HG03060 (cell line): ENCODE measurements around the gene CCDC144A.
"Not testable (repeated sequence)": the region's sequence is repeated elsewhere in the genome, so short reads cannot be mapped to it uniquely, and the experiment has no call there.

Source experiments
- ATAC-seq: cut with Tn5 transposase; IDR thresholded peaks from one replicate; pipeline ENCODE4 v1.9.1; 2021; ENCODE audit warnings: low read depth, moderate number of reproducible peaks; ENCODE audit not compliant: unreplicated experiment

The CCDC144A gene

DNA sequence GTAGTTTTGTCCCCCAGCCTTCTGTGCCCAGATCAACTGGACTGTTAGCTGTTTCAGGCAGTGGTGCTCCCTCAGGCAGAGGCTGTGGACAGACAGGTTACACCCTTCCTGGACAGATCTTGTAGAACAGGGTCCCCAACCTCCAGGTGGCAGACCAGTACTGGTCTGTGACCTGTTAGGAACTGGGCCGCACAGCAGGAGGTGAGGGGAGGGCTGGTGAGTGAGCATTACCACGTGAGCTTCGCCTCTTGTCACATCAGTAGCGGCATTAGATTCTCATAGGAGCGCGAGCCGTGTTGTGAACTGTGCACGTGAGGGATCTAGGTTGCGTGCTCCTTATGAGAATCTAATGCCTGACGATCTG lies 61.9 kb downstream of the CCDC144A start:
- ATAC-seq, result not testable (repeated sequence)

GRCh38 chr17:16757520-16757919 lies 67.5 kb downstream of the CCDC144A start:
- ATAC-seq, result not testable (repeated sequence)

- ATAC-seq, result not testable (repeated sequence)
Observed at GRCh38 chr17:16758177-16758576, 68.1 kb downstream of the CCDC144A start.

DNA sequence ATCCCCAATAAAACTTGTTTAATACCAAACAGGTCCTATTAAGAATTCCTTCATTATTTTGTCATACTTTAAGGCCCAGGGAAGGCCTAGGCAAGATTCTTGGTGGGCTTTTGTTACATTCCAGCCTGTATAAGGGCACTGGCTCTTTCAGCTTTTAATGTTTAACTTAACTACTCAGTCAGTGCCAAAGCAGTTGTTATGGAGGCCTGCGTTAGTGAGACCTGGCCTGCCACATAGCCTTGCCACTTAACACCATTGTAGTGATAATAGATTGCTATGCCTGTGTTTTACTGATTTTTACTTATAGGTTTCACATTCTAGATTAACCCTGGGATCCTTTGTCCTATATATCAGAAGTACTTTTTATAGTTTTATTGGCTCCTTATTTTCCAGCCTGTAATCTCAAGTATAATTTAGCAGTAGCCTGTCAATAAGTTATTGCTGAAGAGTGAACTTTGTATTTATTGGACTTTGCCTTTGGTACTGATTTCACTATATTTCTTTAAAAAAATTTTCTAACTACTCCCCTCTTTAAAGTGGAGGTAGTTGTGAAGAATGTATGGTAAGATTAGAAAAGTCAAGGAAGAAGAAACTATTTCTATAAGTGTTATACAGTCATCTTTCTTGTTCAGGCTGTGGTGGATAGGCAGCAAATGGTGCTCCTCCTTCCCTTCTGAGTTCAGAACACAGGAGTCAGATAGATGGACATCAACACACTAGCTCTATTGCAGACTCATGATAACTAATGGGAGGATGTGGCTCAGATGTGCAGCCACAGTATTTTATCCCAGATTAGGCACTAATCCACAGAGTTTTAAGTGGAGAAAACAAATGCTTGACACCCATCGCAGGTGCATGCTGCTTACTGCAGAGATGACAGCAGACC lies 78.5 kb downstream of the CCDC144A start:
- not testable (repeated sequence) for ATAC-seq

- not testable (repeated sequence) for ATAC-seq
Observed at GRCh38 chr17:16772394-16773145, 82.5 kb downstream of the CCDC144A start.

GRCh38 chr17:16773146-16773522 lies 83.1 kb downstream of the CCDC144A start:
- not testable (repeated sequence) for ATAC-seq

DNA sequence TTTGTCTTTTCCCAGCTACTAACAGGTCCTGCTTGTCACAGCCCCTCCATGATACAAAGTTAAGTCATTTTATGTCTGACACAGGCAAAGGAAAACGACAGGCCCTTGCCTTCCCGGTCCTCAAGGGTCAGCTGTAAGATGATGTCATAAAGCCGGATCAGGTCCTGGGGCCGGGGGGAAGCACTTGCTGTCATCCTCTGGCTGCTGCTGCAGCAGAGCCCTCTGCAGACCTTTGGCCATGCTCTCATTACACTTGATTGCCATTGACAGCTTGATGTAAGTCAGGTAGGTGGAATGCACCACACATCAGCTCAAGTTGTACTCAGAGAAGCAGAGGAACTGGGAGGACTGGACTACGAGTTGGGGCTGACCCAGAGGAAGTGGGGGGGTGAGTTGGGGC lies 97.8 kb downstream of the CCDC144A start:
- ATAC-seq, result not testable (repeated sequence)

DNA sequence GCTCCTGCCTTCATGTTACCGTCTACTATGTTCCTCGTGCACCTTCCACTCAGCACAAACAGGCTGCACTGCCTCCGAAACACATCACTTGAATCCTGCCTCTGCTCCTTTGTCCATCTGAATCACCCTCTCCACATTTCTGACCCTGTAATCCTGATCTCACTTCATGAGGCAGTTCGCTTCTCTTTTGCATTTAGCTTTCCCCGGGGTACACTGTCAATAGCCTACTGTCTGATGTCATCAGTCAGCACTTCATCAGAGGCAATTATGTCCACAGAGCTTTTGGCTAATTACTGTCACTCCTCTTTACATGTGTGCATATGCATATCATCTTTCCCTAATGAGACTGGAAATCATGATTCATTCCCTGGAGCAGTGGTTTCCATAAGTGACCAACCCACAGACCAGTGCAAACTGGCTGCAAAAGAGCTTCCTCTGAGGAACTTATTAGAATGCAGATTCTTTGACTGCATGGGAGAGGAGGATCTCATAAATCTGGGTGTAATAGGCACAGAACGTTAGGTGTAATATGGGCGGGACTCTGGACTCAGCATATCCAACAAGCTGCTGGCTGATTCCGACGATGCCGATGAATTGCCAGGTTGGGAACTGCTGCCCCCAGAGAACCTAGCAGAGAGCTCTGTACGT lies 99.0 kb downstream of the CCDC144A start:
- not testable (repeated sequence) for ATAC-seq

DNA sequence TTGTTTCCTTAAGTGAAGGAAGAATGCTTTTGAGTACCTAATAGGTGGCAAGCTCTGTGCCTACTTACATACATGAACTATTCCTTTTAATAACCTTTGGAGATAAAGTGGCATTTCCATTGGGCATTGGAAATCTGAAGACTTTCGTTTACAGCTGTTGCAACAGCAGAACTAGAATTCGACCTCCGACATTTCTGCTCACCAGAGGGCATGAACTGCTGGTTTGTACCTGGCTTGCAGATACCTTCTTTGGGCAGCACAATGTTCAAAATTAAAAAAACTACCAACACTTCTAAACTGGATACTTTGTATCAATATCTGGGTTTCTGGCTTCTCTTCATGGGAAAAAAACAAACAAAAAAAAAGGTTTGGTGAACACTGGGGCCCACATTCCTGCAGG lies 99.6 kb downstream of the CCDC144A start:
- not testable (repeated sequence) for ATAC-seq

- ATAC-seq, result not testable (repeated sequence)
Observed at GRCh38 chr17:16790313-16790871, 100.4 kb downstream of the CCDC144A start.

DNA sequence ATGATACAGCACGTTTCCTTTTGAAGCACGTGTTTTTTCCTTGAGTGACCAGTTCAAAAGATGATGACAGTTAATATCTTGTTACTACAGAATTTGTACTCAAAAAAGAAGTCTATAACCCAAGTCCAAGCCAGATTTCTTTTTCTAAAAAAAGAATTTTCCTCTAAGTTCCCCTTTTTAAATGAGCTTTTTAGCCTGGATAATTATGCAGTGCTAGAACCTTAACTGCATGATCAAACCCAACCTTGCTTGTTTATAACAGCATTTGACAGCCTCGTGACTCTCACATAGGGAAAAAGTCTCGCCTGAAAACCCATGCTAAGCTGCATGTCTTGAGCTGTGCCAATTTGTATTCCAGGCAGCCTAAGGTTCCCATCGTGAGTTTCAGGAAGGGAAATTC lies 104.2 kb downstream of the CCDC144A start:
- not testable (repeated sequence) for ATAC-seq

- ATAC-seq, result not testable (repeated sequence)
Observed at GRCh38 chr17:16795894-16796293, 105.9 kb downstream of the CCDC144A start.

GRCh38 chr17:16804851-16805250 lies 114.8 kb downstream of the CCDC144A start:
- ATAC-seq, result not testable (repeated sequence)

DNA sequence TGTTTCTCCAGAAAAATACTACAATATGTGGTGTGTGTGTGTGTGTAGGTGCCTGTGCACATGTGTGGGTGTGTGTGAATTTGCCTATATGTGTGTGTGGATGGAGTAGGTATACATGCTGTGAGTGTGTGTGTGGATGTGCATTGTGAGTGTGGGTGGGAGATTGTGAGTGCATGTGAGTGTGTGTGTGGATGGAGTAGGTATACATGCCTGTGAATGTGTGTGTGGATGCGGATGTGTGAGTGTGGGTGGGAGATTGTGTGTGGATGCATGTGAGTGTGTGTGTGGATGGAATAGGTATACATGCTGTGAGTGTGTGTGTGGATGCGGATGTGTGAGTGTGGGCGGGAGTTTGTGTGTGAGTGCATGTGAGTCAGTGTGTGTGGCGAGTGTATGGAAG lies 116.6 kb downstream of the CCDC144A start:
- not testable (repeated sequence) for ATAC-seq

GRCh38 chr17:16807620-16808019 lies 117.6 kb downstream of the CCDC144A start:
- ATAC-seq, result not testable (repeated sequence)

GRCh38 chr17:16810236-16810635 lies 120.2 kb downstream of the CCDC144A start:
- not testable (repeated sequence) for ATAC-seq

GRCh38 chr17:16812126-16812525 lies 122.1 kb downstream of the CCDC144A start:
- ATAC-seq, result not testable (repeated sequence)

- no peak for ATAC-seq
Observed at GRCh38 chr17:16814439-16814838, 124.4 kb downstream of the CCDC144A start.

DNA sequence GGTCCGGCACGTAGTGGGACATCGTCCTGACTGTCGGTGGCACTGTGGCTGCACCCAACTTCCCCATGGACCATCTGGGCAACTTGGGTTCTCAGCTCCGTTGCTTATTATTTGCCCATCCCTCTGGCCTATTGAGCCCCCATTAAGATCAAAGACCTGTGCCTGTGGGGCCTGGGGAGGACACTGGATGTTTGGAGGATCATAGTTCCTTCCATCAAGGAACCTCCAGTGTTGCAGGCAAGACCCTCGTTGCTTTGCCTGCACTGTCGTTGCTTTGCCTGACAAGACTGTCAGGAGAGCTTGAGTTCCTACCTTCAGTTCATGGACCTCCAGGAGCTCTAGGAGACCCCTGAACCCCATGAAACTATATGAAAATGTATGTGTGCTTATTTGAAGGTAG lies 127.2 kb downstream of the CCDC144A start:
- no peak for ATAC-seq

GRCh38 chr17:16817940-16818339 lies 127.9 kb downstream of the CCDC144A start:
- ATAC-seq, result not testable (repeated sequence)

DNA sequence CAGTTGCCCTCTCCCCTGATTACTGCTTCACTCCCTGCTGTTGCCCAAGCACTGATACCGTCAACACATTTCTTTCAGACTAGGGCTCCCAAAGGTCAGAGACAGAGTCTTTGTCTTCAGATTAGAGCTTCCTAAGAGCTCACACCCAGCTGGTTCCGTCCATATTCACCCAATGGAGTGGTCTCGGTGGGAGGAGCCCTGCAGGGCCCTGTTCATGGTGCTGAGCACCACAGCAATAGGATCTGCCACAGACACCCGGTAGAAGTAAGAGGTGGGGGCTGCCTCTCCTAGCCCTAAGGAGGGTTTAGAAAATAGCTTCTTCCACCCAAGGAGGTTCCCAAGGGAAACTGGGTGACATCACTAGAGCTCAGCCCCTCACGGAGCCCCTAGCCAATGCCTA lies 128.3 kb downstream of the CCDC144A start:
- no peak for ATAC-seq
